GM23338 (cell line): ENCODE measurements around the gene MYRFL. TPM values are rescaled to one million over a fixed set of nuclear protein-coding genes. Genes with fewer than 3 reads are reported as not detected.

Experiments used
- ATAC-seq: fragments of 200-7000 bp; cut with Tn5 transposase; 3 replicates; pipeline ENCODE4 v1.9.1; 2020
- DNase-seq: peaks from one replicate; pipeline ENCODE4 v3.0.0-alpha.2; 2015; ENCODE audit warnings: low spot score
- H2AFZ ChIP-seq: fragments of 200-600 bp; sonication (generic); 2 replicates; pipeline ENCODE4 v1.8.0; 2016; ENCODE audit warnings: antibody characterized with exemption, mild to moderate bottlenecking, moderate library complexity
- H3F3A ChIP-seq: fragments of 200-600 bp; sonication (generic); replicated peaks from 2 replicates; pipeline ENCODE4 v1.8.0; 2017; ENCODE audit warnings: antibody characterized with exemption, mixed run types, low read depth
- H3K27ac ChIP-seq: fragments of 200-600 bp; sonication (generic); 2 replicates; pipeline ENCODE4 v1.6.1; 2016; ENCODE audit warnings: low read depth
- H3K27me3 ChIP-seq: fragments of 200-600 bp; sonication (generic); 2 replicates; pipeline ENCODE4 v1.8.0; 2016; ENCODE audit warnings: mild to moderate bottlenecking, mixed run types, moderate library complexity; ENCODE audit not compliant: insufficient read depth
- H3K36me3 ChIP-seq: fragments of 200-600 bp; sonication (generic); 2 replicates; pipeline ENCODE4 v1.8.0; 2016; ENCODE audit warnings: mild to moderate bottlenecking; ENCODE audit not compliant: insufficient read depth
- H3K4me1 ChIP-seq: fragments of 200-600 bp; sonication (generic); 2 replicates; pipeline ENCODE4 v1.8.0; 2016; ENCODE audit warnings: mild to moderate bottlenecking, moderate library complexity; ENCODE audit not compliant: insufficient read depth
- H3K4me2 ChIP-seq: fragments of 200-600 bp; sonication (generic); 2 replicates; pipeline ENCODE4 v1.7.1; 2017; ENCODE audit warnings: mixed run types
- H3K4me3 ChIP-seq: fragments of 200-600 bp; sonication (generic); 2 replicates; pipeline ENCODE4 v1.6.1; 2016; ENCODE audit warnings: mixed run types
- H3K79me2 ChIP-seq: fragments of 200-600 bp; sonication (generic); replicated peaks from 2 replicates; pipeline ENCODE4 v1.8.0; 2017; ENCODE audit warnings: mild to moderate bottlenecking; ENCODE audit not compliant: insufficient read depth
- H3K9me2 ChIP-seq: fragments of 200-600 bp; sonication (generic); 2 replicates; pipeline ENCODE4 v1.8.0; 2017; ENCODE audit not compliant: insufficient read depth
- H4K20me1 ChIP-seq: fragments of 200-600 bp; sonication (generic); replicated peaks from 2 replicates; pipeline ENCODE4 v1.8.0; 2017; ENCODE audit warnings: mild to moderate bottlenecking; ENCODE audit not compliant: insufficient read depth
- H3K27ac Mint-ChIP-seq: 2 replicates; pipeline ENCODE4 v1.8.0; 2020; ENCODE audit warnings: inconsistent platforms, mild to moderate bottlenecking, moderate library complexity, mixed read lengths
- H3K27me3 Mint-ChIP-seq: 3 replicates; pipeline ENCODE4 v1.8.0; 2022; ENCODE audit warnings: low read depth, mild to moderate bottlenecking, moderate library complexity, mixed read lengths, inconsistent platforms; ENCODE audit not compliant: insufficient read depth, poor library complexity
- H3K36me3 Mint-ChIP-seq: 3 replicates; pipeline ENCODE4 v1.8.0; 2021; ENCODE audit warnings: low read depth, mild to moderate bottlenecking, inconsistent platforms, moderate library complexity, mixed read lengths
- H3K4me1 Mint-ChIP-seq: 3 replicates; pipeline ENCODE4 v1.8.0; 2020; ENCODE audit warnings: mild to moderate bottlenecking, inconsistent platforms, mixed read lengths
- H3K4me3 Mint-ChIP-seq: 3 replicates; pipeline ENCODE4 v1.8.0; 2021; ENCODE audit warnings: moderate library complexity, mild to moderate bottlenecking, inconsistent platforms, mixed read lengths
- H3K9me3 Mint-ChIP-seq: 3 replicates; pipeline ENCODE4 v1.8.0; 2020; ENCODE audit warnings: moderate library complexity, mild to moderate bottlenecking, inconsistent platforms, mixed read lengths
- CREB1 ChIP-seq: fragments of 250-450 bp; sonication (Bioruptor Pico); IDR thresholded peaks from 2 replicates; pipeline ENCODE4 v1.5.0; 2020; ENCODE audit warnings: low read depth, mild to moderate bottlenecking, moderate library complexity
- CTCF ChIP-seq, 2 experiments: fragments of 200-600 bp in 1 of 2; sonication (generic) in 1 of 2; conservative IDR thresholded peaks; 2 replicates each; pipeline versions ENCODE4 v1.5.1 to v1.6.1; 2016 to 2017; ENCODE audit warnings: antibody characterized with exemption in 2 of 2, low read depth in 2 of 2, mild to moderate bottlenecking in 2 of 2, moderate library complexity in 1 of 2
- ETS1 ChIP-seq: IDR thresholded peaks from 2 replicates; pipeline ENCODE4 v1.6.1; 2016; ENCODE audit warnings: antibody characterized with exemption
- EZH2 ChIP-seq: fragments of 200-600 bp; sonication (generic); IDR thresholded peaks from one replicate; pipeline ENCODE4 v1.8.0; 2017; ENCODE audit warnings: antibody characterized with exemption, mild to moderate bottlenecking, low read depth; ENCODE audit not compliant: unreplicated experiment
- EZH2phosphoT487 ChIP-seq: fragments of 200-600 bp; sonication (generic); IDR thresholded peaks from one replicate; pipeline ENCODE4 v1.8.1; 2018; ENCODE audit warnings: antibody characterized with exemption; ENCODE audit not compliant: unreplicated experiment
- JUNB ChIP-seq: IDR thresholded peaks from one replicate; pipeline ENCODE4 v1.6.1; 2016; ENCODE audit warnings: antibody characterized with exemption; ENCODE audit not compliant: unreplicated experiment
- NANOG ChIP-seq: IDR thresholded peaks from 2 replicates; pipeline ENCODE4 v1.6.1; 2016; ENCODE audit warnings: antibody characterized with exemption, borderline replicate concordance
- POLR2AphosphoS5 ChIP-seq: IDR thresholded peaks from 2 replicates; pipeline ENCODE4 v1.6.1; 2016; ENCODE audit warnings: antibody characterized with exemption, low read depth
- REST ChIP-seq: IDR thresholded peaks from one replicate; pipeline ENCODE4 v1.6.1; 2018; ENCODE audit warnings: antibody characterized with exemption; ENCODE audit not compliant: unreplicated experiment
- STAT1 ChIP-seq: IDR thresholded peaks from one replicate; pipeline ENCODE4 v1.6.1; 2016; ENCODE audit warnings: antibody characterized with exemption; ENCODE audit not compliant: unreplicated experiment
- ZNF114 ChIP-seq: fragments of 250-450 bp; sonication (Bioruptor Pico); IDR thresholded peaks from 2 replicates; pipeline ENCODE4 v1.5.0; 2020; ENCODE audit warnings: mild to moderate bottlenecking, moderate library complexity
- ZNF331 ChIP-seq: fragments of 250-450 bp; sonication (Bioruptor Pico); IDR thresholded peaks from 2 replicates; pipeline ENCODE4 v1.5.0; 2020; ENCODE audit warnings: low read depth, mild to moderate bottlenecking, moderate library complexity
- ZNF462 ChIP-seq: fragments of 250-450 bp; sonication (Bioruptor Pico); IDR thresholded peaks from 2 replicates; pipeline ENCODE4 v1.5.0; 2020; ENCODE audit warnings: mild to moderate bottlenecking, moderate library complexity
- polyA plus RNA-seq: library from polyadenylated mRNA; unstranded; fragments of >200 nt; fragmentation: Nextera tagmentation; extraction: Ambion mirVana; gene quantifications from 2 replicates; pipeline ENCODE4 v1.2.1, GENCODE V29; 2016
- total RNA-seq: library from RNA; depleted of rRNA; stranded (reverse); fragments of >200 nt; shearing (Covaris generic); gene quantifications from 2 replicates; pipeline ENCODE4 v1.2.3, GENCODE V29; 2014

The MYRFL gene
- total and polyA plus RNA-seq, 2 experiments from 2014 or later: 2.3 to 2.8 TPM

GRCh38 chr12:69836015-69836414 is 11.0 kb downstream of the MYRFL start:
- Mint-ChIP-seq H3K4me1 (no peaks in the 10 kb centered on the region), H3K27ac (no peak overlapping the region)

More at GRCh38 chr12:69836015-69836414, 11.0 kb downstream of the MYRFL start:
- Histone ChIP-seq H3K4me3 (no peak overlapping the region), H3K9me2 (no peaks in the 10 kb centered on the region), H2AFZ (no peak overlapping the region), H3K36me3 (no peaks in the 10 kb centered on the region), H3K79me2 (no peaks in the 10 kb centered on the region), H3K27ac (no peak overlapping the region), H3K4me1 (no peaks in the 10 kb centered on the region), H3K27me3 (no peaks in the 10 kb centered on the region), H4K20me1 (no peaks in the 10 kb centered on the region), H3K4me2 (no peak overlapping the region), H3F3A (no peaks in the 10 kb centered on the region)
- Mint-ChIP-seq H3K36me3 (no peaks in the 10 kb centered on the region), H3K9me3 (no peaks in the 10 kb centered on the region), H3K27me3 (peaks cover 2% of the 10 kb centered on the region), H3K4me3 (no peak overlapping the region)
- DNase-seq (no peak), ATAC-seq (no peak)
- TF ChIP-seq POLR2AphosphoS5 (no peak), ZNF114 (no peak), ZNF331 (no peak), NANOG (no peak), ETS1 (no peak), CTCF (conservative IDR thresholded peaks at IDR 0.05; ENCODE audit: low read depth in 2 of 2) (no peak), STAT1 (no peak), EZH2 (no peak), CREB1 (no peak), ZNF462 (CRISPR knock-in tag) (no peak), EZH2phosphoT487 (no peak), JUNB (no peak), REST (no peak)
